Astrocyte (in vitro differentiated cells and primary cell): ENCODE data around the gene CDK5R1. TPM values are rescaled to one million over a fixed set of nuclear protein-coding genes. Genes with fewer than 3 reads are reported as not detected.

ENCODE experiments used
- DNase-seq: peaks from one replicate; pipeline ENCODE4 v3.0.0-alpha.2; 2010; ENCODE audit warnings: low read depth
- FAIRE-seq: peaks from 2 replicates; lab custom pipeline; 2011; peaks lifted over from hg19 to GRCh38; lab: Jason Lieb, UNC
- H2AFZ ChIP-seq: 2 replicates; pipeline ENCODE4 v1.6.0; 2012; ENCODE audit warnings: low read depth, low read length, inconsistent platforms
- H3K27ac ChIP-seq: 2 replicates; pipeline ENCODE4 v1.5.1; 2011; ENCODE audit warnings: low read depth, low read length, inconsistent platforms
- H3K27me3 ChIP-seq: 2 replicates; pipeline ENCODE4 v1.6.0; 2011; ENCODE audit warnings: low read length, inconsistent platforms; ENCODE audit not compliant: insufficient read depth
- H3K36me3 ChIP-seq: 2 replicates; pipeline ENCODE4 v1.5.1; 2011; ENCODE audit warnings: low read length, inconsistent platforms; ENCODE audit not compliant: insufficient read depth
- H3K4me1 ChIP-seq: 2 replicates; pipeline ENCODE4 v1.5.1; 2011; ENCODE audit warnings: low read length, inconsistent platforms; ENCODE audit not compliant: insufficient read depth
- H3K4me2 ChIP-seq: 2 replicates; pipeline ENCODE4 v1.6.0; 2012; ENCODE audit warnings: low read length, inconsistent platforms
- H3K4me3 ChIP-seq: 2 replicates; pipeline ENCODE4 v1.5.1; 2011; ENCODE audit warnings: low read depth, mild to moderate bottlenecking, low read length, inconsistent platforms; ENCODE audit not compliant: insufficient read depth
- H3K79me2 ChIP-seq: 2 replicates; pipeline ENCODE4 v1.6.0; 2012; ENCODE audit warnings: mild to moderate bottlenecking, low read length, inconsistent platforms; ENCODE audit not compliant: insufficient read depth
- H3K9ac ChIP-seq: 2 replicates; pipeline ENCODE4 v1.6.0; 2012; ENCODE audit warnings: mild to moderate bottlenecking, low read length, inconsistent platforms
- H3K9me3 ChIP-seq: 2 replicates; pipeline ENCODE4 v1.5.1; 2012; ENCODE audit warnings: low read depth, mild to moderate bottlenecking, low read length, inconsistent platforms; ENCODE audit not compliant: insufficient read depth
- H4K20me1 ChIP-seq: 2 replicates; pipeline ENCODE4 v1.6.0; 2012; ENCODE audit warnings: low read length, inconsistent platforms; ENCODE audit not compliant: insufficient read depth
- H3K27ac Mint-ChIP-seq: one replicate; pipeline ENCODE4 v1.8.0; 2021; ENCODE audit warnings: mild to moderate bottlenecking, mixed read lengths; ENCODE audit not compliant: unreplicated experiment
- H3K27me3 Mint-ChIP-seq: one replicate; pipeline ENCODE4 v1.8.0; 2021; ENCODE audit warnings: low read depth, mixed read lengths; ENCODE audit not compliant: unreplicated experiment
- H3K36me3 Mint-ChIP-seq: one replicate; pipeline ENCODE4 v1.8.0; 2021; ENCODE audit warnings: low read depth, mixed read lengths; ENCODE audit not compliant: unreplicated experiment
- H3K4me1 Mint-ChIP-seq: one replicate; pipeline ENCODE4 v1.8.0; 2021; ENCODE audit warnings: low read depth, mixed read lengths; ENCODE audit not compliant: unreplicated experiment
- H3K4me3 Mint-ChIP-seq: one replicate; pipeline ENCODE4 v1.8.0; 2021; ENCODE audit warnings: mild to moderate bottlenecking, moderate library complexity, mixed read lengths; ENCODE audit not compliant: unreplicated experiment
- H3K9me3 Mint-ChIP-seq: one replicate; pipeline ENCODE4 v1.8.0; 2021; ENCODE audit warnings: mild to moderate bottlenecking, mixed read lengths; ENCODE audit not compliant: unreplicated experiment
- EZH2 ChIP-seq: IDR thresholded peaks from 2 replicates; pipeline ENCODE4 v1.6.1; 2012; ENCODE audit warnings: mild to moderate bottlenecking, low read length, inconsistent platforms; ENCODE audit not compliant: insufficient read depth
- total RNA-seq: library from RNA; stranded (reverse); gene quantifications from 2 replicates; pipeline ENCODE4 v1.2.1, GENCODE V29; 2021
- TF ChIP-seq, protein P1 (sequence below): IDR thresholded peaks from 2 replicates; pipeline ENCODE4 v1.5.1; 2011; ENCODE audit warnings: low read depth, mild to moderate bottlenecking, inconsistent platforms, low read length, moderate library complexity; ENCODE audit not compliant: insufficient read depth

Gene CDK5R1
- total RNA-seq, 1 donor from 2014 or later: 7.6 TPM

GRCh38 chr17:32525122-32525521 lies 38.3 kb downstream of the CDK5R1 start:
- Histone ChIP-seq H3K9ac (no peak overlapping the region), H3K27ac (no peak overlapping the region), H3K4me1 (peaks cover 10% of the 10 kb centered on the region), H3K27me3 (no peaks in the 10 kb centered on the region), H3K36me3 (no peaks in the 10 kb centered on the region), H3K9me3 (no peaks in the 10 kb centered on the region), H3K4me2 (peak overlapping the region; percentile 1), H3K4me3 (no peak overlapping the region), H2AFZ (no peak overlapping the region), H4K20me1 (no peaks in the 10 kb centered on the region), H3K79me2 (no peaks in the 10 kb centered on the region)
- peaks cover 32% of the 10 kb centered on the region for H3K4me1 Mint-ChIP-seq
- peak overlapping the region; percentile 69 for H3K27ac Mint-ChIP-seq
- peaks cover 4% of the 10 kb centered on the region for H3K27me3 Mint-ChIP-seq
- H3K4me3 Mint-ChIP-seq: no peak overlapping the region
- peaks cover 1% of the 10 kb centered on the region for H3K36me3 Mint-ChIP-seq
- TF ChIP-seq, protein P1, sequence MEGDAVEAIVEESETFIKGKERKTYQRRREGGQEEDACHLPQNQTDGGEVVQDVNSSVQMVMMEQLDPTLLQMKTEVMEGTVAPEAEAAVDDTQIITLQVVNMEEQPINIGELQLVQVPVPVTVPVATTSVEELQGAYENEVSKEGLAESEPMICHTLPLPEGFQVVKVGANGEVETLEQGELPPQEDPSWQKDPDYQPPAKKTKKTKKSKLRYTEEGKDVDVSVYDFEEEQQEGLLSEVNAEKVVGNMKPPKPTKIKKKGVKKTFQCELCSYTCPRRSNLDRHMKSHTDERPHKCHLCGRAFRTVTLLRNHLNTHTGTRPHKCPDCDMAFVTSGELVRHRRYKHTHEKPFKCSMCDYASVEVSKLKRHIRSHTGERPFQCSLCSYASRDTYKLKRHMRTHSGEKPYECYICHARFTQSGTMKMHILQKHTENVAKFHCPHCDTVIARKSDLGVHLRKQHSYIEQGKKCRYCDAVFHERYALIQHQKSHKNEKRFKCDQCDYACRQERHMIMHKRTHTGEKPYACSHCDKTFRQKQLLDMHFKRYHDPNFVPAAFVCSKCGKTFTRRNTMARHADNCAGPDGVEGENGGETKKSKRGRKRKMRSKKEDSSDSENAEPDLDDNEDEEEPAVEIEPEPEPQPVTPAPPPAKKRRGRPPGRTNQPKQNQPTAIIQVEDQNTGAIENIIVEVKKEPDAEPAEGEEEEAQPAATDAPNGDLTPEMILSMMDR: no peak
- no peak for TF ChIP-seq EZH2
- no peak for FAIRE-seq
- DNase-seq: peak; percentile 77
- H3K9me3 Mint-ChIP-seq: no peaks in the 10 kb centered on the region

DNA sequence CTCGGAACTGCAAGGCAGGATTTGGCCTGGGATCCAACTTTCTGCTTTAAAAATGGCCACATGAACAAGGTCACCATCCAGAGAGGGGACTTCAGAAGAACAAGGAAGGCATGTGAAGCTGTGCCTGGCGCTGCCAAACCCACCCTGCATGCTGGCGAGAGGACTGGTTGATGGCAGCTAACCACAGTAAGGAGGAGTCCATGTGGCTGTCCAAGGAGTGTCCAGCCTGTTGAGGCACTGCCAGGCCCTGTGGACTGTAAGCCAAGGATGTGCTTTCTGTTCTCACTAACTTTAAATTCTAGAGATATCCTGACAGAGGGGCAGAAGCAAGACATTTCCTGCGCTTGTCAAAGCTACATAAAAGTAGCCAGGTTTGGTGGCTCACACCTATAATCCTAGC lies 40.4 kb downstream of the CDK5R1 start:
- no peak for DNase-seq
- Mint-ChIP-seq H3K4me1 (peaks cover 27% of the 10 kb centered on the region), H3K27ac (no peak overlapping the region), H3K9me3 (no peaks in the 10 kb centered on the region), H3K4me3 (no peak overlapping the region), H3K36me3 (peaks cover 1% of the 10 kb centered on the region), H3K27me3 (peaks cover 4% of the 10 kb centered on the region)
- Histone ChIP-seq H3K27ac (no peak overlapping the region), H3K36me3 (no peaks in the 10 kb centered on the region), H3K27me3 (no peaks in the 10 kb centered on the region), H3K4me1 (peaks cover 4% of the 10 kb centered on the region), H3K9me3 (no peaks in the 10 kb centered on the region), H2AFZ (no peak overlapping the region), H3K79me2 (no peaks in the 10 kb centered on the region), H4K20me1 (no peaks in the 10 kb centered on the region), H3K4me3 (no peak overlapping the region), H3K4me2 (no peak overlapping the region), H3K9ac (no peak overlapping the region)
- no peak for FAIRE-seq
- TF ChIP-seq EZH2: no peak
- TF ChIP-seq, protein P1: no peak

- no peak overlapping the region for H3K4me2 ChIP-seq
- Mint-ChIP-seq H3K27me3 (peaks cover 4% of the 10 kb centered on the region), H3K27ac (no peak overlapping the region), H3K4me3 (no peak overlapping the region), H3K4me1 (peaks cover 27% of the 10 kb centered on the region), H3K9me3 (no peaks in the 10 kb centered on the region), H3K36me3 (peaks cover 1% of the 10 kb centered on the region)
- H3K27ac ChIP-seq: no peak overlapping the region
- no peak overlapping the region for H3K9ac ChIP-seq
- no peaks in the 10 kb centered on the region for H4K20me1 ChIP-seq
- no peak for TF ChIP-seq EZH2
- TF ChIP-seq, protein P1: no peak
- H3K79me2 ChIP-seq: no peaks in the 10 kb centered on the region
- DNase-seq (no peak), FAIRE-seq (no peak)
- H3K36me3 ChIP-seq: no peaks in the 10 kb centered on the region
- H2AFZ ChIP-seq: no peak overlapping the region
- no peak overlapping the region for H3K4me3 ChIP-seq
- H3K9me3 ChIP-seq: no peaks in the 10 kb centered on the region
- no peaks in the 10 kb centered on the region for H3K27me3 ChIP-seq
- H3K4me1 ChIP-seq: peaks cover 4% of the 10 kb centered on the region
These were observed 42.0 kb downstream of the CDK5R1 start for GRCh38 chr17:32528825-32529224.
